Endothelial cell of umbilical vein (primary cell): ENCODE measurements around the gene TMED5.

Experiments
- EZH2 ChIP-seq: IDR thresholded peaks from 2 replicates; pipeline ENCODE4 v1.6.1; 2012; ENCODE audit warnings: borderline replicate concordance, low read depth, mild to moderate bottlenecking, moderate library complexity, low read length, inconsistent platforms; ENCODE audit not compliant: severe bottlenecking
- FOS ChIP-seq: IDR thresholded peaks from 2 replicates; pipeline ENCODE4 v1.6.1; 2011; ENCODE audit warnings: mild to moderate bottlenecking, low read length, moderate library complexity, borderline replicate concordance; ENCODE audit not compliant: insufficient read depth
- GATA2 ChIP-seq: IDR thresholded peaks from 2 replicates; pipeline ENCODE4 v1.7.0; 2011; ENCODE audit warnings: low read depth, mild to moderate bottlenecking, moderate library complexity, mixed read lengths, low read length; ENCODE audit not compliant: insufficient read length, insufficient read depth
- POLR2A ChIP-seq: IDR thresholded peaks from 2 replicates; pipeline ENCODE4 v1.6.1; 2012; ENCODE audit warnings: low read depth, mild to moderate bottlenecking, control low read depth, low read length
- POLR2AphosphoS5 ChIP-seq: IDR thresholded peaks from 2 replicates; pipeline ENCODE4 v1.6.1; 2012; ENCODE audit warnings: low read depth, mild to moderate bottlenecking, control low read depth, low read length, moderate library complexity; ENCODE audit not compliant: insufficient read depth
- TF ChIP-seq, protein P1 (sequence below), 2 donors: IDR thresholded peaks; 1 replicate in 1 of 2; 2 replicates in 1 of 2; pipeline ENCODE4 v1.5.1; 2011; ENCODE audit warnings: low read length in 2 of 2, mild to moderate bottlenecking in 2 of 2, moderate library complexity in 2 of 2, control low read depth in 1 of 2, inconsistent platforms in 1 of 2, low read depth in 1 of 2; ENCODE audit not compliant: insufficient read depth in 1 of 2; ENCODE audit errors: extremely low read depth in 1 of 2
- TF ChIP-seq, protein P2 (sequence below): IDR thresholded peaks from 2 replicates; pipeline ENCODE4 v1.6.1; 2011; ENCODE audit not compliant: insufficient read depth, insufficient read length

DNA sequence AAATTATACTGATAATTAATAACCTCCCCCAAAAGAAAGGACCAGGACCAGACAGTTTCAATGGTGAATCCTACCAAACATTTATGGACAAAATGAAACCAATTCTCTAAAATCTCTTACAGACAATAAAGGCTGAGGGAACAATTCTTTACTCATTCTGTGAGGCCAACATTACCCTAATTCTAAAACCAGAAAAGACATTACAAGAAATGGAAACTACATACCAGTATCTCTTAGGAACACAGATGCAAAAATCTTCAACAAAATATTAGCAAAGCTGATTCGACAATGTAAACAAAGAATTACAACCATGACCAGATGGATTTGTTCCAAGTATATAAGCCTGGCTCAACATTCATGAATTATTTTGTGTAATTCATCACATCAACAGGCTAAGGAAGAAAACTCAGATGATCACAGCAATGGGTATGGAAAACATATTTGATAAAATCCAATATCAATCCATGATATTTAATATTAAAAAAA lies 8.6 kb downstream of the TMED5 start:
- TF ChIP-seq POLR2AphosphoS5 (no peak), POLR2A (no peak), EZH2 (no peak), FOS (no peak), GATA2 (no peak)
- TF ChIP-seq, protein P1, sequence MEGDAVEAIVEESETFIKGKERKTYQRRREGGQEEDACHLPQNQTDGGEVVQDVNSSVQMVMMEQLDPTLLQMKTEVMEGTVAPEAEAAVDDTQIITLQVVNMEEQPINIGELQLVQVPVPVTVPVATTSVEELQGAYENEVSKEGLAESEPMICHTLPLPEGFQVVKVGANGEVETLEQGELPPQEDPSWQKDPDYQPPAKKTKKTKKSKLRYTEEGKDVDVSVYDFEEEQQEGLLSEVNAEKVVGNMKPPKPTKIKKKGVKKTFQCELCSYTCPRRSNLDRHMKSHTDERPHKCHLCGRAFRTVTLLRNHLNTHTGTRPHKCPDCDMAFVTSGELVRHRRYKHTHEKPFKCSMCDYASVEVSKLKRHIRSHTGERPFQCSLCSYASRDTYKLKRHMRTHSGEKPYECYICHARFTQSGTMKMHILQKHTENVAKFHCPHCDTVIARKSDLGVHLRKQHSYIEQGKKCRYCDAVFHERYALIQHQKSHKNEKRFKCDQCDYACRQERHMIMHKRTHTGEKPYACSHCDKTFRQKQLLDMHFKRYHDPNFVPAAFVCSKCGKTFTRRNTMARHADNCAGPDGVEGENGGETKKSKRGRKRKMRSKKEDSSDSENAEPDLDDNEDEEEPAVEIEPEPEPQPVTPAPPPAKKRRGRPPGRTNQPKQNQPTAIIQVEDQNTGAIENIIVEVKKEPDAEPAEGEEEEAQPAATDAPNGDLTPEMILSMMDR (IDR thresholded peaks at IDR 0.05; ENCODE audit: extremely low read depth in 1 of 2, insufficient read depth in 1 of 2, low read depth in 1 of 2, low read length in 2 of 2): no peak
- TF ChIP-seq, protein P2, sequence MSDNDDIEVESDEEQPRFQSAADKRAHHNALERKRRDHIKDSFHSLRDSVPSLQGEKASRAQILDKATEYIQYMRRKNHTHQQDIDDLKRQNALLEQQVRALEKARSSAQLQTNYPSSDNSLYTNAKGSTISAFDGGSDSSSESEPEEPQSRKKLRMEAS: no peak
